GM23338 (cell line): ENCODE data around the gene CD82. TPM values are rescaled to one million over a fixed set of nuclear protein-coding genes. Genes with fewer than 3 reads are reported as not detected.

ENCODE experiments used
- ATAC-seq: fragments of 200-7000 bp; cut with Tn5 transposase; 3 replicates; pipeline ENCODE4 v1.9.1; 2020
- DNase-seq: peaks from one replicate; pipeline ENCODE4 v3.0.0-alpha.2; 2015; ENCODE audit warnings: low spot score
- H2AFZ ChIP-seq: fragments of 200-600 bp; sonication (generic); 2 replicates; pipeline ENCODE4 v1.8.0; 2016; ENCODE audit warnings: antibody characterized with exemption, mild to moderate bottlenecking, moderate library complexity
- H3F3A ChIP-seq: fragments of 200-600 bp; sonication (generic); replicated peaks from 2 replicates; pipeline ENCODE4 v1.8.0; 2017; ENCODE audit warnings: antibody characterized with exemption, mixed run types, low read depth
- H3K27ac ChIP-seq: fragments of 200-600 bp; sonication (generic); 2 replicates; pipeline ENCODE4 v1.6.1; 2016; ENCODE audit warnings: low read depth
- H3K27me3 ChIP-seq: fragments of 200-600 bp; sonication (generic); 2 replicates; pipeline ENCODE4 v1.8.0; 2016; ENCODE audit warnings: mild to moderate bottlenecking, mixed run types, moderate library complexity; ENCODE audit not compliant: insufficient read depth
- H3K36me3 ChIP-seq: fragments of 200-600 bp; sonication (generic); 2 replicates; pipeline ENCODE4 v1.8.0; 2016; ENCODE audit warnings: mild to moderate bottlenecking; ENCODE audit not compliant: insufficient read depth
- H3K4me1 ChIP-seq: fragments of 200-600 bp; sonication (generic); 2 replicates; pipeline ENCODE4 v1.8.0; 2016; ENCODE audit warnings: mild to moderate bottlenecking, moderate library complexity; ENCODE audit not compliant: insufficient read depth
- H3K4me2 ChIP-seq: fragments of 200-600 bp; sonication (generic); 2 replicates; pipeline ENCODE4 v1.7.1; 2017; ENCODE audit warnings: mixed run types
- H3K4me3 ChIP-seq: fragments of 200-600 bp; sonication (generic); 2 replicates; pipeline ENCODE4 v1.6.1; 2016; ENCODE audit warnings: mixed run types
- H3K79me2 ChIP-seq: fragments of 200-600 bp; sonication (generic); replicated peaks from 2 replicates; pipeline ENCODE4 v1.8.0; 2017; ENCODE audit warnings: mild to moderate bottlenecking; ENCODE audit not compliant: insufficient read depth
- H3K9me2 ChIP-seq: fragments of 200-600 bp; sonication (generic); 2 replicates; pipeline ENCODE4 v1.8.0; 2017; ENCODE audit not compliant: insufficient read depth
- H4K20me1 ChIP-seq: fragments of 200-600 bp; sonication (generic); replicated peaks from 2 replicates; pipeline ENCODE4 v1.8.0; 2017; ENCODE audit warnings: mild to moderate bottlenecking; ENCODE audit not compliant: insufficient read depth
- H3K27ac Mint-ChIP-seq: 2 replicates; pipeline ENCODE4 v1.8.0; 2020; ENCODE audit warnings: inconsistent platforms, mild to moderate bottlenecking, moderate library complexity, mixed read lengths
- H3K27me3 Mint-ChIP-seq: 3 replicates; pipeline ENCODE4 v1.8.0; 2022; ENCODE audit warnings: low read depth, mild to moderate bottlenecking, moderate library complexity, mixed read lengths, inconsistent platforms; ENCODE audit not compliant: insufficient read depth, poor library complexity
- H3K36me3 Mint-ChIP-seq: 3 replicates; pipeline ENCODE4 v1.8.0; 2021; ENCODE audit warnings: low read depth, mild to moderate bottlenecking, inconsistent platforms, moderate library complexity, mixed read lengths
- H3K4me1 Mint-ChIP-seq: 3 replicates; pipeline ENCODE4 v1.8.0; 2020; ENCODE audit warnings: mild to moderate bottlenecking, inconsistent platforms, mixed read lengths
- H3K4me3 Mint-ChIP-seq: 3 replicates; pipeline ENCODE4 v1.8.0; 2021; ENCODE audit warnings: moderate library complexity, mild to moderate bottlenecking, inconsistent platforms, mixed read lengths
- H3K9me3 Mint-ChIP-seq: 3 replicates; pipeline ENCODE4 v1.8.0; 2020; ENCODE audit warnings: moderate library complexity, mild to moderate bottlenecking, inconsistent platforms, mixed read lengths
- CREB1 ChIP-seq: fragments of 250-450 bp; sonication (Bioruptor Pico); IDR thresholded peaks from 2 replicates; pipeline ENCODE4 v1.5.0; 2020; ENCODE audit warnings: low read depth, mild to moderate bottlenecking, moderate library complexity
- EZH2 ChIP-seq: fragments of 200-600 bp; sonication (generic); IDR thresholded peaks from one replicate; pipeline ENCODE4 v1.8.0; 2017; ENCODE audit warnings: antibody characterized with exemption, mild to moderate bottlenecking, low read depth; ENCODE audit not compliant: unreplicated experiment
- EZH2phosphoT487 ChIP-seq: fragments of 200-600 bp; sonication (generic); IDR thresholded peaks from one replicate; pipeline ENCODE4 v1.8.1; 2018; ENCODE audit warnings: antibody characterized with exemption; ENCODE audit not compliant: unreplicated experiment
- JUNB ChIP-seq: IDR thresholded peaks from one replicate; pipeline ENCODE4 v1.6.1; 2016; ENCODE audit warnings: antibody characterized with exemption; ENCODE audit not compliant: unreplicated experiment
- NANOG ChIP-seq: IDR thresholded peaks from 2 replicates; pipeline ENCODE4 v1.6.1; 2016; ENCODE audit warnings: antibody characterized with exemption, borderline replicate concordance
- POLR2AphosphoS5 ChIP-seq: IDR thresholded peaks from 2 replicates; pipeline ENCODE4 v1.6.1; 2016; ENCODE audit warnings: antibody characterized with exemption, low read depth
- STAT1 ChIP-seq: IDR thresholded peaks from one replicate; pipeline ENCODE4 v1.6.1; 2016; ENCODE audit warnings: antibody characterized with exemption; ENCODE audit not compliant: unreplicated experiment
- ZNF114 ChIP-seq: fragments of 250-450 bp; sonication (Bioruptor Pico); IDR thresholded peaks from 2 replicates; pipeline ENCODE4 v1.5.0; 2020; ENCODE audit warnings: mild to moderate bottlenecking, moderate library complexity
- ZNF331 ChIP-seq: fragments of 250-450 bp; sonication (Bioruptor Pico); IDR thresholded peaks from 2 replicates; pipeline ENCODE4 v1.5.0; 2020; ENCODE audit warnings: low read depth, mild to moderate bottlenecking, moderate library complexity
- polyA plus RNA-seq: library from polyadenylated mRNA; unstranded; fragments of >200 nt; fragmentation: Nextera tagmentation; extraction: Ambion mirVana; gene quantifications from 2 replicates; pipeline ENCODE4 v1.2.1, GENCODE V29; 2016
- total RNA-seq: library from RNA; depleted of rRNA; stranded (reverse); fragments of >200 nt; shearing (Covaris generic); gene quantifications from 2 replicates; pipeline ENCODE4 v1.2.3, GENCODE V29; 2014
- TF ChIP-seq, protein P1 (sequence below), 2 experiments: fragments of 200-600 bp in 1 of 2; sonication (generic) in 1 of 2; conservative IDR thresholded peaks; 2 replicates each; pipeline versions ENCODE4 v1.5.1 to v1.6.1; 2016 to 2017; ENCODE audit warnings: antibody characterized with exemption in 2 of 2, low read depth in 2 of 2, mild to moderate bottlenecking in 2 of 2, moderate library complexity in 1 of 2
- TF ChIP-seq, protein P2 (sequence below): IDR thresholded peaks from one replicate; pipeline ENCODE4 v1.6.1; 2018; ENCODE audit warnings: antibody characterized with exemption; ENCODE audit not compliant: unreplicated experiment
- TF ChIP-seq, protein P3 (sequence below): fragments of 250-450 bp; sonication (Bioruptor Pico); IDR thresholded peaks from 2 replicates; pipeline ENCODE4 v1.5.0; 2020; ENCODE audit warnings: mild to moderate bottlenecking, moderate library complexity
- TF ChIP-seq, protein P4 (sequence below): IDR thresholded peaks from 2 replicates; pipeline ENCODE4 v1.6.1; 2016; ENCODE audit warnings: antibody characterized with exemption

The CD82 gene
- total and polyA plus RNA-seq, 2 experiments from 2014 or later = 4.4 to 4.9 TPM

DNA sequence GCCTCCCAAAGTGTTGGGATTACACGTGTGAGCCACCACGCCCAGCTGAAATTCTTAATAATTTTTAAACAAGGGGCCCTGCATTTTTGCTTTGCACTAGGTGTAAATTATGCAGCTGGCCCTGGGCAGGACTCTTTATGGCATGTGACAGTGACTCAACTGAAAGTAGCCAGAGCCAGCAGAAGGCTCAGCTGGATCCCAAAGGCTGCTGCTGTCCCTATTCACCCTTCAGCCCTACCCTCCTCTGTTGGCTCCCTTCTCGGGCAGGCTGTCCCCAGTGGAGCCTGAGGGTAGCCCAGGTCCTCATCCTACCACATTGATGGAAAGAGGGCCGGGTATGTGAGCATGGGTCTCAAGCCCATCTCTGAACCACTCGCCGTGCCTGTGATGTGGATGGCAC is 45.6 kb downstream of the CD82 start:
- H3K27me3 Mint-ChIP-seq = peaks cover 13% of the 10 kb centered on the region
- no peak overlapping the region for H2AFZ ChIP-seq
- TF ChIP-seq, protein P1, sequence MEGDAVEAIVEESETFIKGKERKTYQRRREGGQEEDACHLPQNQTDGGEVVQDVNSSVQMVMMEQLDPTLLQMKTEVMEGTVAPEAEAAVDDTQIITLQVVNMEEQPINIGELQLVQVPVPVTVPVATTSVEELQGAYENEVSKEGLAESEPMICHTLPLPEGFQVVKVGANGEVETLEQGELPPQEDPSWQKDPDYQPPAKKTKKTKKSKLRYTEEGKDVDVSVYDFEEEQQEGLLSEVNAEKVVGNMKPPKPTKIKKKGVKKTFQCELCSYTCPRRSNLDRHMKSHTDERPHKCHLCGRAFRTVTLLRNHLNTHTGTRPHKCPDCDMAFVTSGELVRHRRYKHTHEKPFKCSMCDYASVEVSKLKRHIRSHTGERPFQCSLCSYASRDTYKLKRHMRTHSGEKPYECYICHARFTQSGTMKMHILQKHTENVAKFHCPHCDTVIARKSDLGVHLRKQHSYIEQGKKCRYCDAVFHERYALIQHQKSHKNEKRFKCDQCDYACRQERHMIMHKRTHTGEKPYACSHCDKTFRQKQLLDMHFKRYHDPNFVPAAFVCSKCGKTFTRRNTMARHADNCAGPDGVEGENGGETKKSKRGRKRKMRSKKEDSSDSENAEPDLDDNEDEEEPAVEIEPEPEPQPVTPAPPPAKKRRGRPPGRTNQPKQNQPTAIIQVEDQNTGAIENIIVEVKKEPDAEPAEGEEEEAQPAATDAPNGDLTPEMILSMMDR (conservative IDR thresholded peaks at IDR 0.05; ENCODE audit: low read depth in 2 of 2) = no peak
- TF ChIP-seq EZH2phosphoT487 (no peak), STAT1 (no peak), CREB1 (no peak), NANOG (no peak), ZNF331 (CRISPR knock-in tag) (no peak), JUNB (no peak), EZH2 (no peak), ZNF114 (CRISPR knock-in tag) (no peak), POLR2AphosphoS5 (no peak)
- TF ChIP-seq, protein P2, sequence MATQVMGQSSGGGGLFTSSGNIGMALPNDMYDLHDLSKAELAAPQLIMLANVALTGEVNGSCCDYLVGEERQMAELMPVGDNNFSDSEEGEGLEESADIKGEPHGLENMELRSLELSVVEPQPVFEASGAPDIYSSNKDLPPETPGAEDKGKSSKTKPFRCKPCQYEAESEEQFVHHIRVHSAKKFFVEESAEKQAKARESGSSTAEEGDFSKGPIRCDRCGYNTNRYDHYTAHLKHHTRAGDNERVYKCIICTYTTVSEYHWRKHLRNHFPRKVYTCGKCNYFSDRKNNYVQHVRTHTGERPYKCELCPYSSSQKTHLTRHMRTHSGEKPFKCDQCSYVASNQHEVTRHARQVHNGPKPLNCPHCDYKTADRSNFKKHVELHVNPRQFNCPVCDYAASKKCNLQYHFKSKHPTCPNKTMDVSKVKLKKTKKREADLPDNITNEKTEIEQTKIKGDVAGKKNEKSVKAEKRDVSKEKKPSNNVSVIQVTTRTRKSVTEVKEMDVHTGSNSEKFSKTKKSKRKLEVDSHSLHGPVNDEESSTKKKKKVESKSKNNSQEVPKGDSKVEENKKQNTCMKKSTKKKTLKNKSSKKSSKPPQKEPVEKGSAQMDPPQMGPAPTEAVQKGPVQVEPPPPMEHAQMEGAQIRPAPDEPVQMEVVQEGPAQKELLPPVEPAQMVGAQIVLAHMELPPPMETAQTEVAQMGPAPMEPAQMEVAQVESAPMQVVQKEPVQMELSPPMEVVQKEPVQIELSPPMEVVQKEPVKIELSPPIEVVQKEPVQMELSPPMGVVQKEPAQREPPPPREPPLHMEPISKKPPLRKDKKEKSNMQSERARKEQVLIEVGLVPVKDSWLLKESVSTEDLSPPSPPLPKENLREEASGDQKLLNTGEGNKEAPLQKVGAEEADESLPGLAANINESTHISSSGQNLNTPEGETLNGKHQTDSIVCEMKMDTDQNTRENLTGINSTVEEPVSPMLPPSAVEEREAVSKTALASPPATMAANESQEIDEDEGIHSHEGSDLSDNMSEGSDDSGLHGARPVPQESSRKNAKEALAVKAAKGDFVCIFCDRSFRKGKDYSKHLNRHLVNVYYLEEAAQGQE = no peak
- TF ChIP-seq, protein P3, sequence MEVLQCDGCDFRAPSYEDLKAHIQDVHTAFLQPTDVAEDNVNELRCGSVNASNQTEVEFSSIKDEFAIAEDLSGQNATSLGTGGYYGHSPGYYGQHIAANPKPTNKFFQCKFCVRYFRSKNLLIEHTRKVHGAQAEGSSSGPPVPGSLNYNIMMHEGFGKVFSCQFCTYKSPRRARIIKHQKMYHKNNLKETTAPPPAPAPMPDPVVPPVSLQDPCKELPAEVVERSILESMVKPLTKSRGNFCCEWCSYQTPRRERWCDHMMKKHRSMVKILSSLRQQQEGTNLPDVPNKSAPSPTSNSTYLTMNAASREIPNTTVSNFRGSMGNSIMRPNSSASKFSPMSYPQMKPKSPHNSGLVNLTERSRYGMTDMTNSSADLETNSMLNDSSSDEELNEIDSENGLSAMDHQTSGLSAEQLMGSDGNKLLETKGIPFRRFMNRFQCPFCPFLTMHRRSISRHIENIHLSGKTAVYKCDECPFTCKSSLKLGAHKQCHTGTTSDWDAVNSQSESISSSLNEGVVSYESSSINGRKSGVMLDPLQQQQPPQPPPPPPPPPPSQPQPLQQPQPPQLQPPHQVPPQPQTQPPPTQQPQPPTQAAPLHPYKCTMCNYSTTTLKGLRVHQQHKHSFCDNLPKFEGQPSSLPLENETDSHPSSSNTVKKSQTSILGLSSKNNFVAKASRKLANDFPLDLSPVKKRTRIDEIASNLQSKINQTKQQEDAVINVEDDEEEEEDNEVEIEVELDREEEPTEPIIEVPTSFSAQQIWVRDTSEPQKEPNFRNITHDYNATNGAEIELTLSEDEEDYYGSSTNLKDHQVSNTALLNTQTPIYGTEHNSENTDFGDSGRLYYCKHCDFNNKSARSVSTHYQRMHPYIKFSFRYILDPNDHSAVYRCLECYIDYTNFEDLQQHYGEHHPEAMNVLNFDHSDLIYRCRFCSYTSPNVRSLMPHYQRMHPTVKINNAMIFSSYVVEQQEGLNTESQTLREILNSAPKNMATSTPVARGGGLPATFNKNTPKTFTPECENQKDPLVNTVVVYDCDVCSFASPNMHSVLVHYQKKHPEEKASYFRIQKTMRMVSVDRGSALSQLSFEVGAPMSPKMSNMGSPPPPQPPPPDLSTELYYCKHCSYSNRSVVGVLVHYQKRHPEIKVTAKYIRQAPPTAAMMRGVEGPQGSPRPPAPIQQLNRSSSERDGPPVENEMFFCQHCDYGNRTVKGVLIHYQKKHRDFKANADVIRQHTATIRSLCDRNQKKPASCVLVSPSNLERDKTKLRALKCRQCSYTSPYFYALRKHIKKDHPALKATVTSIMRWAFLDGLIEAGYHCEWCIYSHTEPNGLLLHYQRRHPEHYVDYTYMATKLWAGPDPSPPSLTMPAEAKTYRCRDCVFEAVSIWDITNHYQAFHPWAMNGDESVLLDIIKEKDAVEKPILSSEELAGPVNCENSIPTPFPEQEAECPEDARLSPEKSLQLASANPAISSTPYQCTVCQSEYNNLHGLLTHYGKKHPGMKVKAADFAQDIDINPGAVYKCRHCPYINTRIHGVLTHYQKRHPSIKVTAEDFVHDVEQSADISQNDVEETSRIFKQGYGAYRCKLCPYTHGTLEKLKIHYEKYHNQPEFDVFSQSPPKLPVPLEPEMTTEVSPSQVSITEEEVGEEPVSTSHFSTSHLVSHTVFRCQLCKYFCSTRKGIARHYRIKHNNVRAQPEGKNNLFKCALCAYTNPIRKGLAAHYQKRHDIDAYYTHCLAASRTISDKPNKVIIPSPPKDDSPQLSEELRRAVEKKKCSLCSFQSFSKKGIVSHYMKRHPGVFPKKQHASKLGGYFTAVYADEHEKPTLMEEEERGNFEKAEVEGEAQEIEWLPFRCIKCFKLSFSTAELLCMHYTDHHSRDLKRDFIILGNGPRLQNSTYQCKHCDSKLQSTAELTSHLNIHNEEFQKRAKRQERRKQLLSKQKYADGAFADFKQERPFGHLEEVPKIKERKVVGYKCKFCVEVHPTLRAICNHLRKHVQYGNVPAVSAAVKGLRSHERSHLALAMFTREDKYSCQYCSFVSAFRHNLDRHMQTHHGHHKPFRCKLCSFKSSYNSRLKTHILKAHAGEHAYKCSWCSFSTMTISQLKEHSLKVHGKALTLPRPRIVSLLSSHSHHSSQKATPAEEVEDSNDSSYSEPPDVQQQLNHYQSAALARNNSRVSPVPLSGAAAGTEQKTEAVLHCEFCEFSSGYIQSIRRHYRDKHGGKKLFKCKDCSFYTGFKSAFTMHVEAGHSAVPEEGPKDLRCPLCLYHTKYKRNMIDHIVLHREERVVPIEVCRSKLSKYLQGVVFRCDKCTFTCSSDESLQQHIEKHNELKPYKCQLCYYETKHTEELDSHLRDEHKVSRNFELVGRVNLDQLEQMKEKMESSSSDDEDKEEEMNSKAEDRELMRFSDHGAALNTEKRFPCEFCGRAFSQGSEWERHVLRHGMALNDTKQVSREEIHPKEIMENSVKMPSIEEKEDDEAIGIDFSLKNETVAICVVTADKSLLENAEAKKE (CRISPR knock-in tag) = no peak
- TF ChIP-seq, protein P4, sequence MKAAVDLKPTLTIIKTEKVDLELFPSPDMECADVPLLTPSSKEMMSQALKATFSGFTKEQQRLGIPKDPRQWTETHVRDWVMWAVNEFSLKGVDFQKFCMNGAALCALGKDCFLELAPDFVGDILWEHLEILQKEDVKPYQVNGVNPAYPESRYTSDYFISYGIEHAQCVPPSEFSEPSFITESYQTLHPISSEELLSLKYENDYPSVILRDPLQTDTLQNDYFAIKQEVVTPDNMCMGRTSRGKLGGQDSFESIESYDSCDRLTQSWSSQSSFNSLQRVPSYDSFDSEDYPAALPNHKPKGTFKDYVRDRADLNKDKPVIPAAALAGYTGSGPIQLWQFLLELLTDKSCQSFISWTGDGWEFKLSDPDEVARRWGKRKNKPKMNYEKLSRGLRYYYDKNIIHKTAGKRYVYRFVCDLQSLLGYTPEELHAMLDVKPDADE = no peak
- H3K4me1 Mint-ChIP-seq = peaks cover 4% of the 10 kb centered on the region
- H3K4me1 ChIP-seq = no peaks in the 10 kb centered on the region
- no peaks in the 10 kb centered on the region for H3K36me3 Mint-ChIP-seq
- no peaks in the 10 kb centered on the region for H3K9me2 ChIP-seq
- no peaks in the 10 kb centered on the region for H4K20me1 ChIP-seq
- no peak overlapping the region for H3K4me2 ChIP-seq
- H3F3A ChIP-seq = no peaks in the 10 kb centered on the region
- H3K27ac ChIP-seq = no peak overlapping the region
- no peaks in the 10 kb centered on the region for H3K9me3 Mint-ChIP-seq
- no peak overlapping the region for H3K27ac Mint-ChIP-seq
- no peak overlapping the region for H3K4me3 Mint-ChIP-seq
- H3K27me3 ChIP-seq = no peaks in the 10 kb centered on the region
- H3K36me3 ChIP-seq = no peaks in the 10 kb centered on the region
- DNase-seq (no peak), ATAC-seq (peak; percentile 35)
- H3K4me3 ChIP-seq = no peak overlapping the region
- H3K79me2 ChIP-seq = no peaks in the 10 kb centered on the region
